DOHH2 (cell line): ENCODE results near the gene PRR23A.

Experiments used
- H3F3A ChIP-seq: fragments of 200-600 bp; sonication (generic), shearing (Covaris generic); 2 replicates; pipeline ENCODE4 v1.6.0; 2016; ENCODE audit warnings: antibody characterized with exemption, mild to moderate bottlenecking; ENCODE audit not compliant: control insufficient read depth, insufficient read depth
- H3K27ac ChIP-seq: fragments of 200-600 bp; sonication (generic); 2 replicates; pipeline ENCODE4 v1.5.1; 2014; ENCODE audit warnings: low read depth, mild to moderate bottlenecking, low read length, moderate library complexity
- H3K27me3 ChIP-seq: fragments of 200-600 bp; sonication (generic); 2 replicates; pipeline ENCODE4 v1.6.1; 2014; ENCODE audit warnings: mild to moderate bottlenecking, low read length, mixed read lengths; ENCODE audit not compliant: control insufficient read depth
- H3K36me3 ChIP-seq: fragments of 200-600 bp; sonication (generic); 2 replicates; pipeline ENCODE4 v1.6.1; 2014; ENCODE audit warnings: mild to moderate bottlenecking, low read length, moderate library complexity, mixed read lengths; ENCODE audit not compliant: control insufficient read depth
- H3K4me1 ChIP-seq: fragments of 200-600 bp; sonication (generic); 2 replicates; pipeline ENCODE4 v1.6.1; 2014; ENCODE audit warnings: mild to moderate bottlenecking, low read length, mixed read lengths; ENCODE audit not compliant: control insufficient read depth
- H3K4me2 ChIP-seq: fragments of 200-600 bp; sonication (generic); 2 replicates; pipeline ENCODE4 v1.6.0; 2014; ENCODE audit warnings: mild to moderate bottlenecking, low read length, moderate library complexity
- H3K4me3 ChIP-seq: fragments of 200-600 bp; sonication (generic); 2 replicates; pipeline ENCODE4 v1.5.1; 2014; ENCODE audit warnings: mild to moderate bottlenecking, low read length, mixed read lengths
- H3K79me2 ChIP-seq: fragments of 200-600 bp; sonication (generic); 2 replicates; pipeline ENCODE4 v1.6.1; 2014; ENCODE audit warnings: mild to moderate bottlenecking, low read length, mixed read lengths; ENCODE audit not compliant: control insufficient read depth
- H3K9me2 ChIP-seq: fragments of 200-600 bp; sonication (generic); replicated peaks from 2 replicates; pipeline ENCODE4 v1.6.1; 2014; ENCODE audit warnings: mild to moderate bottlenecking, low read length, mixed read lengths; ENCODE audit not compliant: control insufficient read depth
- H3K9me3 ChIP-seq: fragments of 200-600 bp; sonication (generic); 2 replicates; pipeline ENCODE4 v1.6.1; 2014; ENCODE audit warnings: antibody characterized with exemption, low read length, mixed read lengths; ENCODE audit not compliant: control insufficient read depth, insufficient read depth
- H4K20me1 ChIP-seq: fragments of 200-600 bp; sonication (generic); 2 replicates; pipeline ENCODE4 v1.6.0; 2014; ENCODE audit warnings: low read depth, mild to moderate bottlenecking, antibody characterized with exemption, low read length, moderate library complexity; ENCODE audit not compliant: control insufficient read depth, insufficient read depth
- EZH2phosphoT487 ChIP-seq: fragments of 200-600 bp; sonication (generic); IDR thresholded peaks from 2 replicates; pipeline ENCODE4 v1.6.1; 2017; ENCODE audit warnings: borderline replicate concordance, mild to moderate bottlenecking, antibody characterized with exemption, low read length, moderate library complexity, mixed read lengths
- TF ChIP-seq, protein P1 (sequence below): fragments of 200-600 bp; sonication (generic); IDR thresholded peaks from one replicate; pipeline ENCODE4 v1.5.1; 2014; ENCODE audit warnings: antibody characterized with exemption, mild to moderate bottlenecking, low read depth, low read length; ENCODE audit not compliant: poor library complexity, severe bottlenecking

PRR23A gene

DNA sequence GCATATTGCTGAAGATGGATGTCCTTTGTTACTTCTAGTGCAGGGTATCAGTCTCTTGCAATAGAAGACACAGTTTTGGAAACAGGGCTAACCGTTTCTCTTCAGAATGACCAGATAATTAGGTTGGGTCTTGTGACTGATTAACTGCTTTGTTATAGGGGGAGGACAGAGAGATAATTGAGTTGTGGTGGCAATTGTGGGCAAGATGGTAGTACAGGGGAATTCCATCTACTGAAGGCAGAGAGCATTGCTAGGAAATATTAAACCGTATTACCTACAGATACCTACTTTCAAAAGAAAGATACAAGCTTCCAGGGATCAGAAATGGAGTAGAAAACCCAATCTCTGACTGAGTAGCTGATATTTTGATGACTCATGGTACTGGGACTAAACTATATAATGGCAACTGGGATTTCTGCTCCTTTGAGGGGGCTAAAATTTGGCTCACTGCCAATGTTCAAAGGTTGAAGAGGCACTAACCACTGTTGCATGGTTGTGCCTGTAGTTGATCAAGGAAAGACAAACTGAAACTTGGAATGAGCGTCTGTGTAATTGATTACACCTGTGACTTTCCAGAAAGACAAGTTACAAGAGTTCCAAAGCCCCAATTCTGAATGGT lies 10.5 kb upstream of the PRR23A start:
- Histone ChIP-seq H3K4me1 (no peaks in the 10 kb centered on the region), H3K27ac (no peak overlapping the region), H3F3A (no peaks in the 10 kb centered on the region), H3K79me2 (no peaks in the 10 kb centered on the region), H3K9me2 (no peaks in the 10 kb centered on the region), H3K4me2 (no peak overlapping the region), H3K9me3 (no peaks in the 10 kb centered on the region), H3K27me3 (no peaks in the 10 kb centered on the region), H4K20me1 (no peaks in the 10 kb centered on the region), H3K4me3 (no peak overlapping the region), H3K36me3 (no peaks in the 10 kb centered on the region)
- TF ChIP-seq, protein P1, sequence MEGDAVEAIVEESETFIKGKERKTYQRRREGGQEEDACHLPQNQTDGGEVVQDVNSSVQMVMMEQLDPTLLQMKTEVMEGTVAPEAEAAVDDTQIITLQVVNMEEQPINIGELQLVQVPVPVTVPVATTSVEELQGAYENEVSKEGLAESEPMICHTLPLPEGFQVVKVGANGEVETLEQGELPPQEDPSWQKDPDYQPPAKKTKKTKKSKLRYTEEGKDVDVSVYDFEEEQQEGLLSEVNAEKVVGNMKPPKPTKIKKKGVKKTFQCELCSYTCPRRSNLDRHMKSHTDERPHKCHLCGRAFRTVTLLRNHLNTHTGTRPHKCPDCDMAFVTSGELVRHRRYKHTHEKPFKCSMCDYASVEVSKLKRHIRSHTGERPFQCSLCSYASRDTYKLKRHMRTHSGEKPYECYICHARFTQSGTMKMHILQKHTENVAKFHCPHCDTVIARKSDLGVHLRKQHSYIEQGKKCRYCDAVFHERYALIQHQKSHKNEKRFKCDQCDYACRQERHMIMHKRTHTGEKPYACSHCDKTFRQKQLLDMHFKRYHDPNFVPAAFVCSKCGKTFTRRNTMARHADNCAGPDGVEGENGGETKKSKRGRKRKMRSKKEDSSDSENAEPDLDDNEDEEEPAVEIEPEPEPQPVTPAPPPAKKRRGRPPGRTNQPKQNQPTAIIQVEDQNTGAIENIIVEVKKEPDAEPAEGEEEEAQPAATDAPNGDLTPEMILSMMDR: no peak
- no peak for TF ChIP-seq EZH2phosphoT487

DNA sequence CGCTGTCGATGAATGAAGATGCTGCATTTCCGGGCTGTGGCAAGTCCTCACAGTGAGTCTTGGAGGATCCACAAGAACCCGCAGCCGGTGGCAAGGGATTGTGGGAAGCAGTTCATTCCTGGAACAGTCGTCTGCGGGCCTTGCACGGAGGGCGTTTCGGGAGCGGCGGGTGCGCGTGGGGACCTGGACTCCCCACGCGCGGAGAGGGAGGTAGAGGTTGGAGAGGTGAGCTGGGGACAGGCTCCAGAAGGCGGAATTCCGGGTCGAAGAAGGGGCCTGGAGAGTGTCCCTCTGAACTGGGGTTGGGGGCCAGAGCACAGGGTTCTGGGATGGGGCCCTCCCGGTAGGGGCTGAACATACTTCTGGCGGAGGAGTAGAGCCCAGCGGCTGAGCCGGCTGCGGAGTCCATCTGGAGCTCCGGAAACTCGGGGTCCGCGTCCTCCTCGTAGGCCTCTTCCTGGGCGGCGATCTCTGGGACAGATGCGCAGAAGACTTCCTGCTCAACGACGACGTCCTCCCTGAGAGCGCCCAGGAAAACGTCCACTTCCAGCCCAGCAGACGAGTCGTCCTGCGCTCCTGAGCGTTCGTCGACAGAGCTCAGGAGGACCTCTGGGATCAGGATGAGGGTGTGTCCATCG lies 593 bp downstream of the PRR23A start:
- no peaks in the 10 kb centered on the region for H3K27me3 ChIP-seq
- no peaks in the 10 kb centered on the region for H3K9me2 ChIP-seq
- no peaks in the 10 kb centered on the region for H4K20me1 ChIP-seq
- H3K27ac ChIP-seq: no peak overlapping the region
- no peak overlapping the region for H3K4me3 ChIP-seq
- no peaks in the 10 kb centered on the region for H3K79me2 ChIP-seq
- H3F3A ChIP-seq: no peaks in the 10 kb centered on the region
- H3K4me1 ChIP-seq: no peaks in the 10 kb centered on the region
- H3K9me3 ChIP-seq: no peaks in the 10 kb centered on the region
- H3K4me2 ChIP-seq: no peak overlapping the region
- no peak for TF ChIP-seq EZH2phosphoT487
- TF ChIP-seq, protein P1: no peak
- no peaks in the 10 kb centered on the region for H3K36me3 ChIP-seq

- H3K4me3 ChIP-seq: no peak overlapping the region
- H3K4me1 ChIP-seq: no peaks in the 10 kb centered on the region
- no peaks in the 10 kb centered on the region for H3K79me2 ChIP-seq
- H3K36me3 ChIP-seq: no peaks in the 10 kb centered on the region
- no peak overlapping the region for H3K4me2 ChIP-seq
- H3K9me3 ChIP-seq: no peaks in the 10 kb centered on the region
- peaks cover 10% of the 10 kb centered on the region for H3K27me3 ChIP-seq
- no peaks in the 10 kb centered on the region for H3F3A ChIP-seq
- no peak overlapping the region for H3K27ac ChIP-seq
- no peaks in the 10 kb centered on the region; the same call in 1 of the 2 replicates for H3K9me2 ChIP-seq
- TF ChIP-seq, protein P1: no peak
- no peak for TF ChIP-seq EZH2phosphoT487
- no peaks in the 10 kb centered on the region for H4K20me1 ChIP-seq
Observed at GRCh38 chr3:138995706-138996105, 10.4 kb downstream of the PRR23A start.
